Neural progenitor cell (in vitro differentiated cells): ENCODE data around the gene SERPINB6. TPM values are rescaled to one million over a fixed set of nuclear protein-coding genes. Genes with fewer than 3 reads are reported as not detected.

ENCODE experiments used
- DNase-seq: peaks from one replicate; pipeline ENCODE4 v3.0.0-alpha.2; 2016; ENCODE audit warnings: low spot score
- H2AFZ ChIP-seq: fragments of 200-600 bp; sonication (generic); replicated peaks from 2 replicates; pipeline ENCODE4 v1.6.1; 2016; ENCODE audit warnings: antibody characterized with exemption
- H3F3A ChIP-seq: fragments of 200-600 bp; sonication (generic); 2 replicates; pipeline ENCODE4 v1.6.1; 2016; ENCODE audit warnings: antibody characterized with exemption, low read depth
- H3K27ac ChIP-seq: fragments of 200-600 bp; sonication (generic); 2 replicates; pipeline ENCODE4 v1.5.1; 2016; ENCODE audit warnings: mild to moderate bottlenecking
- H3K27me3 ChIP-seq: fragments of 200-600 bp; sonication (generic); 2 replicates; pipeline ENCODE4 v1.6.1; 2016; ENCODE audit warnings: mild to moderate bottlenecking, moderate library complexity
- H3K36me3 ChIP-seq: fragments of 200-600 bp; sonication (generic); 2 replicates; pipeline ENCODE4 v1.5.1; 2016
- H3K4me1 ChIP-seq: fragments of 200-600 bp; sonication (generic); 2 replicates; pipeline ENCODE4 v1.6.1; 2016; ENCODE audit warnings: mixed run types
- H3K4me2 ChIP-seq: fragments of 200-600 bp; sonication (generic); 2 replicates; pipeline ENCODE4 v1.6.1; 2016
- H3K4me3 ChIP-seq: fragments of 200-600 bp; sonication (generic); 2 replicates; pipeline ENCODE4 v1.5.1; 2016
- H3K79me2 ChIP-seq: fragments of 200-600 bp; sonication (generic); 2 replicates; pipeline ENCODE4 v1.6.1; 2016; ENCODE audit warnings: low read depth
- H3K9ac ChIP-seq: fragments of 200-600 bp; sonication (generic); 2 replicates; pipeline ENCODE4 v1.6.1; 2016
- H3K9me3 ChIP-seq: fragments of 200-600 bp; sonication (generic); 2 replicates; pipeline ENCODE4 v1.5.1; 2016; ENCODE audit warnings: low read depth
- H4K20me1 ChIP-seq: fragments of 200-600 bp; sonication (generic); 2 replicates; pipeline ENCODE4 v1.6.1; 2016; ENCODE audit warnings: low read depth
- H3K27ac Mint-ChIP-seq: 3 replicates; pipeline ENCODE4 v1.8.0; 2021; ENCODE audit warnings: mixed read lengths
- H3K27me3 Mint-ChIP-seq: 2 replicates; pipeline ENCODE4 v1.8.0; 2022; ENCODE audit warnings: low read depth, mild to moderate bottlenecking, inconsistent platforms, moderate library complexity, mixed read lengths; ENCODE audit not compliant: insufficient read depth
- H3K36me3 Mint-ChIP-seq: 3 replicates; pipeline ENCODE4 v1.8.0; 2021; ENCODE audit warnings: mixed read lengths
- H3K4me1 Mint-ChIP-seq: 3 replicates; pipeline ENCODE4 v1.8.0; 2021; ENCODE audit warnings: mixed read lengths
- H3K4me3 Mint-ChIP-seq: 3 replicates; pipeline ENCODE4 v1.8.0; 2021; ENCODE audit warnings: mild to moderate bottlenecking, moderate library complexity, mixed read lengths
- H3K9me3 Mint-ChIP-seq: 3 replicates; pipeline ENCODE4 v1.8.0; 2020; ENCODE audit warnings: mixed read lengths
- CTCF ChIP-seq: fragments of 200-600 bp; sonication (generic); IDR thresholded peaks from 2 replicates; pipeline ENCODE4 v1.5.1; 2017; ENCODE audit warnings: antibody characterized with exemption, mild to moderate bottlenecking
- EZH2 ChIP-seq: fragments of 200-600 bp; sonication (generic); IDR thresholded peaks from 2 replicates; pipeline ENCODE4 v1.6.1; 2017; ENCODE audit warnings: antibody characterized with exemption, mild to moderate bottlenecking, moderate library complexity
- EZH2phosphoT487 ChIP-seq: fragments of 200-600 bp; sonication (generic); IDR thresholded peaks from 2 replicates; pipeline ENCODE4 v1.6.1; 2017; ENCODE audit warnings: antibody characterized with exemption
- total RNA-seq: library from RNA; depleted of rRNA; stranded (reverse); fragments of >200 nt; gene quantifications from 2 replicates; pipeline ENCODE4 v1.2.3, GENCODE V29; 2015; ENCODE audit warnings: low replicate concordance

The SERPINB6 gene
- total RNA-seq, 1 donor from 2014 or later: 13.3 TPM

- no peaks in the 10 kb centered on the region for H3K27me3 ChIP-seq
- H3F3A ChIP-seq: peaks cover 30% of the 10 kb centered on the region
- peaks cover 22% of the 10 kb centered on the region for H3K4me1 ChIP-seq
- no peak overlapping the region for H3K4me2 ChIP-seq
- H3K79me2 ChIP-seq: no peaks in the 10 kb centered on the region
- H3K9me3 ChIP-seq: no peaks in the 10 kb centered on the region
- H2AFZ ChIP-seq: peak overlapping the region; percentile 40
- Mint-ChIP-seq H3K27ac (peak overlapping the region; percentile 85), H3K4me1 (peaks cover 57% of the 10 kb centered on the region), H3K9me3 (no peaks in the 10 kb centered on the region), H3K27me3 (peaks cover 19% of the 10 kb centered on the region), H3K36me3 (no peaks in the 10 kb centered on the region), H3K4me3 (peak overlapping the region; percentile 52)
- H3K27ac ChIP-seq: no peak overlapping the region
- H3K4me3 ChIP-seq: no peak overlapping the region
- no peaks in the 10 kb centered on the region for H4K20me1 ChIP-seq
- H3K36me3 ChIP-seq: no peaks in the 10 kb centered on the region
- TF ChIP-seq CTCF (no peak), EZH2phosphoT487 (no peak), EZH2 (no peak)
- DNase-seq: no peak
- no peak overlapping the region for H3K9ac ChIP-seq
These were observed 13.5 kb upstream of the SERPINB6 start for GRCh38 chr6:2984738-2985406.

- TF ChIP-seq CTCF: no peak
- TF ChIP-seq EZH2phosphoT487: no peak
- no peak for TF ChIP-seq EZH2
- H3K27me3 ChIP-seq: no peaks in the 10 kb centered on the region
- Mint-ChIP-seq H3K9me3 (no peaks in the 10 kb centered on the region), H3K4me3 (no peak overlapping the region), H3K36me3 (no peaks in the 10 kb centered on the region), H3K27me3 (peaks cover 15% of the 10 kb centered on the region), H3K4me1 (peaks cover 50% of the 10 kb centered on the region), H3K27ac (peak overlapping the region; percentile 13)
- no peak overlapping the region for H3K4me3 ChIP-seq
- peaks cover 15% of the 10 kb centered on the region for H3K4me1 ChIP-seq
- DNase-seq: no peak
- no peaks in the 10 kb centered on the region for H3K79me2 ChIP-seq
- no peaks in the 10 kb centered on the region for H3K9me3 ChIP-seq
- H3K4me2 ChIP-seq: no peak overlapping the region
- no peak overlapping the region for H3K9ac ChIP-seq
- H3K36me3 ChIP-seq: no peaks in the 10 kb centered on the region
- H2AFZ ChIP-seq: no peak overlapping the region
- H3F3A ChIP-seq: peaks cover 8% of the 10 kb centered on the region
- no peaks in the 10 kb centered on the region for H4K20me1 ChIP-seq
- no peak overlapping the region for H3K27ac ChIP-seq
These were observed 11.2 kb upstream of the SERPINB6 start for GRCh38 chr6:2982426-2983117.

DNA sequence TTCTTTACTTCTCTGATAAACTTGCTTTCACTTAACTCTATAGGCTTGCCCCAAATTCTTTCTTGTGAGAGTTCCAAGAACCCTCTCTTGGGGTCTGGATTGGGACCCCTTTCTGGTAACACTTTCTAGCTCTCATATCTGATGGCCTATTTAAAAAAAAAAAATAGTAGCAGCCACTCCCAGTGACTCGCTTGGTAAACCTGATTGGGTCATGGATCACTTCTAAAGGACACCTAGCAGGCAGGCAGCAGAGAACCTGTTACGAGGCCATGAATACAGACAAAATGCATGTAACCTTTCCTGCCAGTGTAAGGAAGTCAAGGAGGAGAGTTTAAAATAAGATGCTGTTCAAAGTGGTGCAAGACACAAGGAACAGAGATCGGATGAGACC is 9.1 kb upstream of the SERPINB6 start:
- Histone ChIP-seq H3K4me3 (no peak overlapping the region), H3K79me2 (no peaks in the 10 kb centered on the region), H3K36me3 (no peaks in the 10 kb centered on the region), H3K9me3 (no peaks in the 10 kb centered on the region), H3K4me1 (peaks cover 9% of the 10 kb centered on the region), H3K27ac (no peak overlapping the region), H3K4me2 (no peak overlapping the region), H3K9ac (no peak overlapping the region), H3K27me3 (no peaks in the 10 kb centered on the region), H3F3A (no peaks in the 10 kb centered on the region), H4K20me1 (no peaks in the 10 kb centered on the region), H2AFZ (no peak overlapping the region)
- no peak for TF ChIP-seq EZH2phosphoT487
- no peak for TF ChIP-seq CTCF
- TF ChIP-seq EZH2: no peak
- no peak overlapping the region for H3K27ac Mint-ChIP-seq
- no peak for DNase-seq
- H3K4me3 Mint-ChIP-seq: no peak overlapping the region
- H3K27me3 Mint-ChIP-seq: peaks cover 8% of the 10 kb centered on the region
- no peaks in the 10 kb centered on the region for H3K9me3 Mint-ChIP-seq
- H3K36me3 Mint-ChIP-seq: no peaks in the 10 kb centered on the region
- H3K4me1 Mint-ChIP-seq: peaks cover 42% of the 10 kb centered on the region
